ENCODE measurements around the gene SUN5.

GRCh38 chr20:32997431-32997830 lies 6.8 kb downstream of the SUN5 start:
- no peak for TF ChIP-seq CTCF (IDR thresholded peaks at IDR 0.05)
- no peak for TF ChIP-seq POLR2A (IDR thresholded peaks at IDR 0.05)
